ENCODE results near the gene AMFR. TPM values are rescaled to one million over a fixed set of nuclear protein-coding genes. Genes with fewer than 3 reads are reported as not detected.

Gene AMFR
- total and polyA plus RNA-seq, 2 of the 13 experiments (the other 11 are each of a cell fraction or from before 2014, with no cell fraction given), result 52.9 to 108 TPM

GRCh38 chr16:56328276-56329022 lies 96.9 kb downstream of the AMFR start (continued):
- TF ChIP-seq IRF1 (CRISPR knock-in tag; IDR thresholded peaks at IDR 0.05; ENCODE audit: low read depth), result no peak
- no peak for TF ChIP-seq ZNF451 (CRISPR knock-in tag; IDR thresholded peaks at IDR 0.05)
- TF ChIP-seq ZNF564 (CRISPR knock-in tag; IDR thresholded peaks at IDR 0.05), result no peak

GRCh38 chr16:56327929-56328258 lies 97.5 kb downstream of the AMFR start:
- H3K4me3 ChIP-seq (replicated peaks in 1 of 3; ENCODE audit: insufficient read depth in 1 of 3, low read depth in 2 of 3, low read length in 3 of 3), result no peak overlapping the region
- CTCF ChIA-PET (ENCODE audit: low intra/inter-chr PET ratio, low total read pairs), result no interaction called here

More at GRCh38 chr16:56327929-56328258, 97.5 kb downstream of the AMFR start:
- in situ Hi-C loops (cut with HindIII; ENCODE audit: extremely low pct_ligation_motif_present, low pct_unique_long_range_greater_than_20kb) (no loop called here), intact Hi-C loops (cut with micrococcal nuclease; ENCODE audit: unreplicated experiment) (no loop called here)
- H3K4me2 ChIP-seq (ENCODE audit: low read depth, low read length), result no peak overlapping the region
- ATAC-seq (no peak), FAIRE-seq (no peak), DNase-seq (ENCODE audit: low spot score) (no peak)
- H4K20me1 ChIP-seq (ENCODE audit: insufficient read depth, low read length), result no peaks in the 10 kb centered on the region
- H2AFZ ChIP-seq (ENCODE audit: low read length), result no peak overlapping the region
- no peak overlapping the region for H3K27ac ChIP-seq (ENCODE audit: extremely low read length, insufficient read depth, low read length)
- POLR2A ChIA-PET, result no interaction called here
- WGBS (ENCODE audit: low lambda C conversion rate), result 51% methylated on average over 6 of the region's 6 CpGs
- no TSS peak for BruUV-seq (replicated peaks)
- H3K27me3 ChIP-seq (ENCODE audit: control insufficient read depth in 1 of 2, insufficient read depth in 2 of 2, low read length in 2 of 2), result peaks cover 9 to 71% of the 10 kb centered on the region in 2 experiments
- H3K4me1 ChIP-seq (ENCODE audit: insufficient read depth, low read length), result no peaks in the 10 kb centered on the region
- no peaks in the 10 kb centered on the region for H3K79me2 ChIP-seq (ENCODE audit: insufficient read depth, low read length)
- TF ChIP-seq FOSL2 (CRISPR knock-in tag; IDR thresholded peaks at IDR 0.05) (no peak), PLSCR1 (CRISPR knock-in tag; IDR thresholded peaks at IDR 0.05; ENCODE audit: borderline replicate concordance) (no peak), ZNF619 (CRISPR knock-in tag; IDR thresholded peaks at IDR 0.05) (no peak), ZFAT (CRISPR knock-in tag; conservative IDR thresholded peaks at IDR 0.05) (no peak), FOXA3 (CRISPR knock-in tag; IDR thresholded peaks at IDR 0.05) (no peak), HNRNPK (IDR thresholded peaks at IDR 0.05; ENCODE audit: low read depth, low read length, poor library complexity, severe bottlenecking) (no peak)
- no peak overlapping the region for H3K9ac ChIP-seq (ENCODE audit: insufficient read depth, low read depth, low read length)
- no peaks in the 10 kb centered on the region for H3K9me3 ChIP-seq (ENCODE audit: low read length)
- no peaks in the 10 kb centered on the region for H3K36me3 ChIP-seq (replicated peaks in 1 of 2; ENCODE audit: control insufficient read depth in 1 of 2, insufficient read depth in 2 of 2, low read length in 2 of 2)
